AG04450 (cell line): ENCODE results near the gene SMAD6. TPM values are rescaled to one million over a fixed set of nuclear protein-coding genes. Genes with fewer than 3 reads are reported as not detected.
A peak's percentile ranks its signal among the peaks of the same experiment; 100 is the strongest.

Experiments used
- CTCF ChIA-PET: fragments of 300-600, 350-600 bp; formaldehyde crosslinking; extraction: SDS; loops from one replicate; lab custom pipeline; 2022; ENCODE audit warnings: antibody characterized with exemption, inconsistent platforms; lab: Charles Lee
- POLR2A ChIA-PET: fragments of 350-600 bp; formaldehyde crosslinking; extraction: SDS; loops from one replicate; lab custom pipeline; 2021; ENCODE audit warnings: antibody characterized with exemption, inconsistent platforms; lab: Yijun Ruan, JAX
- DNase-seq: peaks from one replicate; pipeline ENCODE4 v3.0.0-alpha.2; 2011; ENCODE audit warnings: low read depth, low spot score
- H3K27ac ChIP-seq: one replicate; pipeline ENCODE4 v1.5.1; 2012; ENCODE audit warnings: low read depth, low read length, control low read depth
- H3K27me3 ChIP-seq: one replicate; pipeline ENCODE4 v1.6.0; 2012; ENCODE audit warnings: low read length; ENCODE audit not compliant: control insufficient read depth, insufficient read depth
- H3K4me3 ChIP-seq: 2 replicates; pipeline ENCODE4 v1.5.1; 2011; ENCODE audit warnings: mild to moderate bottlenecking, low read depth, low read length, control low read depth
- H3K9me3 ChIP-seq: 2 replicates; pipeline ENCODE4 v1.5.1; 2012; ENCODE audit warnings: low read length; ENCODE audit not compliant: control insufficient read depth, insufficient read depth
- CTCF ChIP-seq: IDR thresholded peaks from 2 replicates; pipeline ENCODE4 v1.5.1; 2011; ENCODE audit warnings: low read depth, low read length, control low read depth, inconsistent platforms
- polyA plus RNA-seq: library from polyadenylated mRNA; depleted of rRNA; stranded (reverse); fragments of >200 nt; gene quantifications from 2 replicates; pipeline ENCODE4 v1.2.3, GENCODE V29; 2011

Gene SMAD6
- polyA plus RNA-seq, 1 experiment: 1.8 TPM

- no peak for DNase-seq
- Histone ChIP-seq H3K27me3 (no peaks in the 10 kb centered on the region), H3K4me3 (no peak overlapping the region), H3K27ac (no peak overlapping the region), H3K9me3 (no peaks in the 10 kb centered on the region)
- POLR2A ChIA-PET: no interaction called here
- TF ChIP-seq CTCF: no peak
- CTCF ChIA-PET: interaction anchor here (0.5 to 0.7 kb wide), 2 partner anchors 126 to 131 kb away, joined by 3 to 7 read pairs; no protein-coding TSS in a partner anchor
Measured at GRCh38 chr15:66725464-66725785, 23.4 kb downstream of the SMAD6 start.

GRCh38 chr15:66726386-66726785 lies 24.4 kb downstream of the SMAD6 start:
- H3K9me3 ChIP-seq: no peaks in the 10 kb centered on the region
- CTCF ChIA-PET: no interaction called here
- no peaks in the 10 kb centered on the region for H3K27me3 ChIP-seq
- TF ChIP-seq CTCF: no peak
- no peak overlapping the region for H3K27ac ChIP-seq
- DNase-seq: no peak
- POLR2A ChIA-PET: interaction anchor here (0.7 kb wide), 1 partner anchor 12 kb away, joined by 4 read pairs; no protein-coding TSS in a partner anchor
- no peak overlapping the region for H3K4me3 ChIP-seq

- H3K9me3 ChIP-seq: no peaks in the 10 kb centered on the region
- no peak for DNase-seq
- ChIA-PET POLR2A (interaction anchor here (1.0 kb wide), 1 partner anchor 11 kb away, joined by 3 read pairs; no protein-coding TSS in a partner anchor), CTCF (interaction anchor here (0.6 to 1.1 kb wide), 3 partner anchors 16 to 163 kb away, joined by 3 to 4 read pairs (median 3); partner anchors contain the start of gene LCTL)
- no peaks in the 10 kb centered on the region for H3K27me3 ChIP-seq
- peak overlapping the region; percentile 89 for H3K27ac ChIP-seq
- peak overlapping the region; percentile 31 for H3K4me3 ChIP-seq
- TF ChIP-seq CTCF: no peak
Measured at GRCh38 chr15:66729331-66729951, 27.4 kb downstream of the SMAD6 start.

GRCh38 chr15:66730168-66731021 lies 28.4 kb downstream of the SMAD6 start:
- Histone ChIP-seq H3K4me3 (no peak overlapping the region), H3K27me3 (no peaks in the 10 kb centered on the region), H3K27ac (peak overlapping the region; percentile 65), H3K9me3 (no peaks in the 10 kb centered on the region)
- TF ChIP-seq CTCF: no peak
- POLR2A ChIA-PET: interaction anchor here (0.5 kb wide), 1 partner anchor 215 kb away, joined by 3 read pairs; no protein-coding TSS in a partner anchor
- CTCF ChIA-PET: interaction anchor here (0.6 to 1.8 kb wide), 3 partner anchors 24 to 164 kb away, joined by 3 to 5 read pairs (median 4); partner anchors contain the start of gene LCTL
- no peak for DNase-seq
